GM18502 (cell line): ENCODE measurements around the gene PGLYRP1.
A peak's percentile ranks its signal among the peaks of the same experiment; 100 is the strongest.

Experiments
- ATAC-seq: cut with Tn5 transposase; IDR thresholded peaks from one replicate; pipeline ENCODE4 v1.9.1; 2021; ENCODE audit warnings: mild to moderate bottlenecking; ENCODE audit not compliant: unreplicated experiment, poor library complexity

The PGLYRP1 gene

GRCh38 chr19:46006411-46006810, 16.4 kb downstream of the PGLYRP1 start:
- no peak for ATAC-seq

- ATAC-seq = no peak
Observed at GRCh38 chr19:46002678-46003275, 20.1 kb downstream of the PGLYRP1 start.

GRCh38 chr19:46000491-46001246, 22.2 kb downstream of the PGLYRP1 start:
- no peak for ATAC-seq

DNA sequence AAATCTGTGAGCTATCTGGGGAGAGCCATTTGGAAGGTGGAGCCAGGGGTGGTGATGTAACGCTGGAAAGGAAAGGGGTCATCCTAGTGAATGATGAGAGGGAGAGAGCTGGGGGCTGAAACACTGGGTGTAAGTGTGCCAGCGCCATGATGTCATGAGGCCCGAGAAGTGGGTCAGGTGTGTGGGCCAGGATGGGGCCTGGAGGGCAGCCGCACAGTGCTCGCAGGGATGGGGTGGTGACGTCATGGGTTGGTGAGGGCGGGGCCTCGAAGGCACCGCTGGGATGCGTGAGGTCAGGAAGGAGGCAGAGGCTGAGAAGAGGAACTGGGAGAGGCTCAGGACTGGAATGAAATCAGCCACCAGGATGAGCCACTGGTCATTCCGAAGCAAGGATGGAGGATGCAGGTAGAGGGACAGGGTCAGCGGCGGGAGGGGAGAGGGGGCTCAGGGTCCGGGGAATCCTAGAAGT, 23.2 kb downstream of the PGLYRP1 start:
- ATAC-seq = no peak

- ATAC-seq = no peak
Observed at GRCh38 chr19:45998834-45999233, 24.0 kb downstream of the PGLYRP1 start.

GRCh38 chr19:45996933-45997332, 25.9 kb downstream of the PGLYRP1 start:
- no peak for ATAC-seq

DNA sequence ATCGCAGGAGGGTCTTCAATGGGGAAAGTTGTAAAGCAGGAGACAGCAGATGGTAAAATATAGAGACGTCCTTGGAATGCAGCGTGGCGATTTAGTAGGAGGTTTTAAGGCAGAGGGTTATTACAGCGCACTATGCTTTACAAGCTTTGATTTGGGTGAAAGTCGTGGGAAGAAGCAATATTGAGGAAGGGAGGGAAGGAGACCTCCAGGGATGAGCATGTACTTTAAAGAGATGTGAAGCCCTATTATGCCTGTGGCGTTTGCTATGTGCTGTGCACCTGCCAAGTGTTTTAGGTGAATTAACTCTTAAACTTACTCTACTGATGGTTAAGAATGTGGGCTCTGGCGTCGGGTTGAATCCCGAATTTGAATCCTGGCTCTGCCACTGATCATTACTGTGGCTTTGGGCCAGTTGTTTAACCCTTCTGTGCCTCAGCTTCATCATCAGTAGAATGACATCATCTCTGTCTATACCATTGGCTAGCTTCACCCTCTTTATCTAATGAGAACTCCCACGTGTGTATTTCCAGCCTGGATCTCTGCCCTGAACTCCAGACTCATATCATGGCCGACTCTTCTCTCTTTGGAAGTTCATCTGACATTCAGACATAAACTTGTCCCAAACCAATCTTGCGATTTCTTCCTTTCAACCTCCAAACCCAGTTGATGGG, 27.0 kb downstream of the PGLYRP1 start:
- no peak for ATAC-seq

- peak; percentile 94 for ATAC-seq
Observed at GRCh38 chr19:45994998-45995714, 27.7 kb downstream of the PGLYRP1 start, which contains the start of gene CCDC61. TSS of gene CCDC61 (plus strand) at chr19:45995467. CDS start at chr19:46003019, 7,552 bp downstream.

- no peak for ATAC-seq
Observed at GRCh38 chr19:45994456-45994997, 28.3 kb downstream of the PGLYRP1 start.

- ATAC-seq = no peak
Observed at GRCh38 chr19:45990113-45990728, 32.6 kb downstream of the PGLYRP1 start.

GRCh38 chr19:45985321-45985720, 37.5 kb downstream of the PGLYRP1 start:
- ATAC-seq = no peak

DNA sequence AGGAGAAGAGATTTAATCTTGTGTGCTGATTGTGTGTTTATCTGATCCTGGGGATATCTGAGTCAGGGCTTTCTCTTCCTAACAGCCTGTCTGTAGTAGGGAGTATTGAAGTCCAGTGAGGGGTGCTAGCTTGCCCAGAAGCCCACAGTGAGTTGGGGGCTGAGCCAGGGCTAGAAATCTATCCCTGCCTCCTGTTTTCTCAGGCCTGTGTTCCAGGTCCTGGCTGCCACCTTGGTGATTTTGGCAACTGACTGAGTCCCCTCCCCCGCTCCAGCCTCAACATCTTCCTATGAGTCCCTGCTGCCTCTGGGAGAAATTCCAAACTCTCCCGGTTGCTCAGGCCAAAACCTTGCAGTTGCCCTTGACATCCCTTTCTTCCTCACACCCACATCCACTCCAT, 41.5 kb downstream of the PGLYRP1 start:
- no peak for ATAC-seq

DNA sequence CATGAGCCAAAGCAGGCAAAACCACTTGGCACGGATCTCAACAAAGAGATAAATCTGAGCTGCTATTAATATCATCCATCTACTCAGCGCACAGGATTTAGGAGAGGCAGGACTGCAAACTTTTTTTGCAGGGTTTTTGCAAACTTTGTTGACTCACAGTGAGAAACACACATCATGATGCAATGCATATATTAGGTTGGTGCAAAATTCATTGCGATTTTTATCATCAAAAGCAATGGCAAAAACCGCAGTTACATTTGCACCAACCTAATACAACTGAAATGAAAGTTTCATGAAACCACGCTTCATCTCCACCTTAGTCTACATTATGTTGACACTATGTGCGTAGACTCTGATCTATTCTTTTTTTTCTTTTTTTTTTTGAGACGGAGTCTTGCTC, 44.7 kb downstream of the PGLYRP1 start:
- no peak for ATAC-seq

DNA sequence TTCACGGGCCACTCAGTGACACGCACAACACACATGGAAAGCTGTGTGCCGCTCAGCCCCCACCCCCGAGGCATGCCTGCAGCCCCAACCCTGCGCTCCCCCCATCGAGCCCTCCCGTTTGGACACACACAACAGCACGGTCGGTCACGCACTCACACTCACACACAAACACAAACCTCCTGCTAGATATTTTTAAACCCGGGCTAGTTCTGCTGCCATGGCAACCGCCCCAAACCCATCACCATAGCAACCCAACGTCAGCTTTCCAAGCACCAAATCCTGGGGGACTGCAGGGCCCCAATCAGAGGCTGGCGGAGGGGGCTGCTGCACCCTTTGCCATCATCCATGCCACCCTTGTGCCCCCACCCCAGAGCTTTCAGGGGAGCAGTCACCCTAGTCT, 46.7 kb downstream of the PGLYRP1 start:
- ATAC-seq = no peak

GRCh38 chr19:45975306-45976070, 47.4 kb downstream of the PGLYRP1 start:
- no peak for ATAC-seq

GRCh38 chr19:45973553-45974338, 49.1 kb downstream of the PGLYRP1 start, which contains the start of gene NOVA2:
TSS of gene NOVA2 (minus strand) at chr19:45973865. CDS start at chr19:45973351, 514 bp downstream.
- ATAC-seq = no peak

DNA sequence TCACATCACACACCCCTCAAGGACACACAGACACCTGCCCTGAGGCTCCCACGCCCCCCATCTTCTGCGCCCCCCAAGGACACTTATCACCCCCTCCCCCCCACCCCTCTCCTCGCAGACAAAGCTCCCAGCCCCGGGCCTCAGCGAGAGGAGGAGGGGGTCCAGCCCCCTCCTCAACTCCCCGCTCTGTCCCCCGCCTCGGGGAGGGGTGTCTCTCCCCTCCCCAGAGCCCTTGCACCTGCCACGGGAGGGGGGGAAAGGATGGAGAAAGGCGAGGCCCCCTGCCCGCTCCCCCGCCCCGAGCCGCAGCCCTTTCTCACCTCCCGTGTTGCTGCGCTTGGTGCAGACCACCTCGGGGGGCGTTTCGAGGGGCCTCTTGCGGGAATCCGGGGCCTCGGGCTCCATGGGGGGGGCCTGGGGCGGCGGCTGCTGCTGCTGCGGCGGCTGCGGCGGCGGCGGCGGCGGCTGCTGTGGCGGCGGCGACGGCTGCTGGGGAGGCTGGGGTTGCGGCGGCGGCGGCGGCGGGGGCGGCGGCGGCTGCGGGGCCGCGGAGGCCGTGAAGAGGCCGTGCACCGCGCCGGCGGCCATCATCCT, 49.8 kb downstream of the PGLYRP1 start:
- no peak for ATAC-seq
